Endothelial cell of umbilical vein (primary cell): ENCODE measurements around the gene HUNK.

ENCODE experiments used
- EZH2 ChIP-seq: IDR thresholded peaks from 2 replicates; pipeline ENCODE4 v1.6.1; 2012; ENCODE audit warnings: borderline replicate concordance, low read depth, mild to moderate bottlenecking, moderate library complexity, low read length, inconsistent platforms; ENCODE audit not compliant: severe bottlenecking
- FOS ChIP-seq: IDR thresholded peaks from 2 replicates; pipeline ENCODE4 v1.6.1; 2011; ENCODE audit warnings: mild to moderate bottlenecking, low read length, moderate library complexity, borderline replicate concordance; ENCODE audit not compliant: insufficient read depth
- JUN ChIP-seq: IDR thresholded peaks from 2 replicates; pipeline ENCODE4 v1.6.1; 2011; ENCODE audit warnings: borderline replicate concordance, low read depth; ENCODE audit not compliant: insufficient read length, insufficient read depth
- MYC ChIP-seq: IDR thresholded peaks from one replicate; pipeline ENCODE4 v1.6.1; 2011; ENCODE audit warnings: mild to moderate bottlenecking, low read depth, low read length
- POLR2A ChIP-seq: IDR thresholded peaks from 2 replicates; pipeline ENCODE4 v1.6.1; 2012; ENCODE audit warnings: low read depth, mild to moderate bottlenecking, control low read depth, low read length
- POLR2AphosphoS5 ChIP-seq: IDR thresholded peaks from 2 replicates; pipeline ENCODE4 v1.6.1; 2012; ENCODE audit warnings: low read depth, mild to moderate bottlenecking, control low read depth, low read length, moderate library complexity; ENCODE audit not compliant: insufficient read depth
- TF ChIP-seq, protein P1 (sequence below), 2 donors: IDR thresholded peaks; 1 replicate in 1 of 2; 2 replicates in 1 of 2; pipeline ENCODE4 v1.5.1; 2011; ENCODE audit warnings: low read length in 2 of 2, mild to moderate bottlenecking in 2 of 2, moderate library complexity in 2 of 2, control low read depth in 1 of 2, inconsistent platforms in 1 of 2, low read depth in 1 of 2; ENCODE audit not compliant: insufficient read depth in 1 of 2; ENCODE audit errors: extremely low read depth in 1 of 2
- TF ChIP-seq, protein P2 (sequence below): IDR thresholded peaks from 2 replicates; pipeline ENCODE4 v1.6.1; 2011; ENCODE audit not compliant: insufficient read depth, insufficient read length

DNA sequence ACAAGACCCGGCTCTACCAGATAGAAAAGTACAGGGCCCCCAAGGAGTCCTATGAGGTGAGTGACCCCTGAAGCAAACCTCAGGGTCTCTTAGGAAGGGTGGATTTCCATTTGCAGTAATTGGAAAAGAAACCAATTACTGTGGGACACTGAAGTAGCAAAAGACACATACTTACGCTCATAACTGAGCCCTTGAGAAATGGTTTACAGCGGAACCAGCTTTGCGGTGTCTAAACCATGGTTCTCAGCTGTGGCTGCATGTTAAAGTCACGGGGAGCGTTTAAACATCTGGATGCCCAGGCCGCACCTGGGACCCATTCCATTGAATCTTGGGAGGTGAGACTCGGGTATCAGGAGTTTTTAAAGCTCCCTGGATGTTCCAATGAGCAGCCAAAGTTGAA lies 110.7 kb downstream of the HUNK start:
- TF ChIP-seq, protein P1, sequence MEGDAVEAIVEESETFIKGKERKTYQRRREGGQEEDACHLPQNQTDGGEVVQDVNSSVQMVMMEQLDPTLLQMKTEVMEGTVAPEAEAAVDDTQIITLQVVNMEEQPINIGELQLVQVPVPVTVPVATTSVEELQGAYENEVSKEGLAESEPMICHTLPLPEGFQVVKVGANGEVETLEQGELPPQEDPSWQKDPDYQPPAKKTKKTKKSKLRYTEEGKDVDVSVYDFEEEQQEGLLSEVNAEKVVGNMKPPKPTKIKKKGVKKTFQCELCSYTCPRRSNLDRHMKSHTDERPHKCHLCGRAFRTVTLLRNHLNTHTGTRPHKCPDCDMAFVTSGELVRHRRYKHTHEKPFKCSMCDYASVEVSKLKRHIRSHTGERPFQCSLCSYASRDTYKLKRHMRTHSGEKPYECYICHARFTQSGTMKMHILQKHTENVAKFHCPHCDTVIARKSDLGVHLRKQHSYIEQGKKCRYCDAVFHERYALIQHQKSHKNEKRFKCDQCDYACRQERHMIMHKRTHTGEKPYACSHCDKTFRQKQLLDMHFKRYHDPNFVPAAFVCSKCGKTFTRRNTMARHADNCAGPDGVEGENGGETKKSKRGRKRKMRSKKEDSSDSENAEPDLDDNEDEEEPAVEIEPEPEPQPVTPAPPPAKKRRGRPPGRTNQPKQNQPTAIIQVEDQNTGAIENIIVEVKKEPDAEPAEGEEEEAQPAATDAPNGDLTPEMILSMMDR (IDR thresholded peaks at IDR 0.05; ENCODE audit: extremely low read depth in 1 of 2, insufficient read depth in 1 of 2, low read depth in 1 of 2, low read length in 2 of 2): no peak
- TF ChIP-seq, protein P2, sequence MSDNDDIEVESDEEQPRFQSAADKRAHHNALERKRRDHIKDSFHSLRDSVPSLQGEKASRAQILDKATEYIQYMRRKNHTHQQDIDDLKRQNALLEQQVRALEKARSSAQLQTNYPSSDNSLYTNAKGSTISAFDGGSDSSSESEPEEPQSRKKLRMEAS: no peak
- TF ChIP-seq FOS (no peak), EZH2 (no peak), POLR2A (no peak), POLR2AphosphoS5 (no peak), MYC (no peak), JUN (no peak)
